RPMI7951 (cell line): ENCODE results near the gene SETD2. TPM values are rescaled to one million over a fixed set of nuclear protein-coding genes. Genes with fewer than 3 reads are reported as not detected.
A peak's percentile ranks its signal among the peaks of the same experiment; 100 is the strongest.
"Not testable (repeated sequence)": the region's sequence is repeated elsewhere in the genome, so short reads cannot be mapped to it uniquely, and the experiment has no call there.

Source experiments
- DNase-seq: peaks from one replicate; pipeline ENCODE4 v3.0.0-alpha.2; 2012; ENCODE audit warnings: low read depth
- total RNA-seq: library from RNA; depleted of rRNA; stranded (reverse); fragments of >200 nt; shearing (Covaris generic); gene quantifications from 2 replicates; pipeline ENCODE4 v1.2.3, GENCODE V29; 2014

Gene SETD2
- total RNA-seq, 1 experiment from 2014 or later, result 21.1 TPM

GRCh38 chr3:47034868-47035489 lies 128.9 kb downstream of the SETD2 start:
- DNase-seq, result no peak

DNA sequence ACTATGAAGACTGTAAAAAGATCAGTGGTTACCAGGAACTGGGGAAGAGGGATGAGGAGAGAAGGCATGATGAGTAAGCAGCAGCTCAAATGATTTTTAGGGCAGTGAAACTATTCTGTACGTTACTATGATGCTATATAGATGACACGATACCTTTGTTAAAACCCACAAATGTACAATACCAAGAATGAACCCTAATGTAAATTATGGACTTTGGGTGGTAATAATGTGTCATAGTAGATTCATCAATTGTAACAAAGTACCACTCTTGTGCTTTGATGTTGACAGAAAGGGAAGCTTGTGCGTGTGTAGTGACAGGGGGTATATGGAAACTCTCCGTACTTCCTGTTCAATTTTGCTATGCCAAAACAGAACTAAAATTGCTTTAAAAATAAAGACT lies 132.9 kb downstream of the SETD2 start:
- DNase-seq, result not testable (repeated sequence)

GRCh38 chr3:47028667-47029066 lies 135.2 kb downstream of the SETD2 start:
- DNase-seq, result no peak

DNA sequence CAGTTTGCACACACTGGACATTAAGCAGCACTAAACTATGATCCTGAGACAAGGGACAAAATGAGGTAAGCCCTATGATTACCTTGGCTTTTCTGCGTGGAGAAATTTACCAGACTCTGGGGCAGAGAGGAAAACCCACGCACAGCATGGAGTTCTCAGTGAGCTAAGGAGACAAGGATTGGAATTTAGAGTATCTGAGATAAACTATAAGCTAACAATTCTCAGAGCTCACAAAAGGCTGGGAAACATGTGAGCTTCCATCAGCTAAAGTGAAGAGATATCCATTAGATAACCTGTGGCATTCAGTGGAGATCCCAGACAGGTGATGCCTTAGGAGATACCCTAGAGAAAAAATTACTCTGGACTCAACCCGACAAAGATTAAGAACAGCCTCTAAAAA lies 135.8 kb downstream of the SETD2 start:
- DNase-seq, result no peak

DNA sequence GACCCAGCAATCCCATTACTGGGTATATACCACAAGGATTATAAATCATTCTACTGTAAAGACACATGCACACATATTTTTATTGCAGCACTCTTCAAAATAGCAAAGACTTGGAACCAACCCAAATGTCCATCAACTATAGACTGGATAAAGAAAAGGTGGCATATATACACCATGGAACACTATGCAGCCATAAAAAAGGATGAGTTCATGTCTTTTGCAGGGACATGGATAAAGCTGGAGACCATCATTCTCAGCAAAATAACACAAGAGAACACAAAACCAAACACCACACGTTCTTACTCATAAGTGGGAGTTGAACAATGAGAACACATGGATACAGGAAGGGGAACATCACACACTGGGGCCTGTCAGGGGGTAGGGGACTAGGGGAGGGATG lies 137.5 kb downstream of the SETD2 start:
- DNase-seq, result not testable (repeated sequence)

GRCh38 chr3:47024932-47025331 lies 139.0 kb downstream of the SETD2 start:
- DNase-seq, result no peak

GRCh38 chr3:47022641-47023071 lies 141.3 kb downstream of the SETD2 start:
- peak; percentile 15 for DNase-seq

DNA sequence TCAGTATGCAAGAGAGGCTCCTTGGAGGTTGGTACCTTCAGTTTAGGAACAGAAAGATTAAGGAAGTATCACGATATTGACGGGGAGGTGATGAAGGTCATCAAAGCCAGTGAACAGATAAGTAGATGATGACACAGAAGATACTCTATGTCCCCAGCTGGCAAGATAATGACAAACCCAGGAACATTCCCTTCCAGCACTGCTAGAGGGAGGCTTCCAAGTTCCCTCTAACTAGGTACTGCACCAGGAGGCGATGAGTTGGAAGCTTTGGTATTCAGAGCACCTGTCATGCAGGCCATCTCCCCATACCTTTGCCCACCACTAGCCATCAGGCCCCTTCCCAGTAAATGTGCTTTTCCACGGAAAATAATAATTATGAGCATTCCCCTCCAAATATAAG lies 143.6 kb downstream of the SETD2 start:
- DNase-seq, result no peak

DNA sequence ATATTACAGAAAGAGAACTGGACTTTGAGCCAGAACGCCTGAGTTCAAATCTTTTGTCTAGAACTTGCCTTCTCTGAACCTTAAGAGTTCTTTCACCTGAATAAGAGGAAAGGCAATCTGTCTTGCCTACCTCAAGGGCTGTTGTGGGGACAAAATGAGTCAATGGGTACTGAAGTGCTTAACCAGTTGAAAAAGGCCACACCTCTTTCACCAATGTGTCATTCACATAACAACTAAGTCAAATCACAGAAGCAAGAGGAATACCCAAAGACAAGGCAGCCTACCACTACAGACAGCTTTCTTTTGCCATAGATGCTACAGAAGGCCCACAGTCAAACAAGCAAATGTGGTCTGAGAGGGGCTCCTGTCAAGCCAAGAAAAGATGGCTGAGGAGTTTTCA lies 144.7 kb downstream of the SETD2 start:
- DNase-seq, result peak; percentile 14

- DNase-seq, result no peak
Observed at GRCh38 chr3:47018269-47018611, 145.7 kb downstream of the SETD2 start.

DNA sequence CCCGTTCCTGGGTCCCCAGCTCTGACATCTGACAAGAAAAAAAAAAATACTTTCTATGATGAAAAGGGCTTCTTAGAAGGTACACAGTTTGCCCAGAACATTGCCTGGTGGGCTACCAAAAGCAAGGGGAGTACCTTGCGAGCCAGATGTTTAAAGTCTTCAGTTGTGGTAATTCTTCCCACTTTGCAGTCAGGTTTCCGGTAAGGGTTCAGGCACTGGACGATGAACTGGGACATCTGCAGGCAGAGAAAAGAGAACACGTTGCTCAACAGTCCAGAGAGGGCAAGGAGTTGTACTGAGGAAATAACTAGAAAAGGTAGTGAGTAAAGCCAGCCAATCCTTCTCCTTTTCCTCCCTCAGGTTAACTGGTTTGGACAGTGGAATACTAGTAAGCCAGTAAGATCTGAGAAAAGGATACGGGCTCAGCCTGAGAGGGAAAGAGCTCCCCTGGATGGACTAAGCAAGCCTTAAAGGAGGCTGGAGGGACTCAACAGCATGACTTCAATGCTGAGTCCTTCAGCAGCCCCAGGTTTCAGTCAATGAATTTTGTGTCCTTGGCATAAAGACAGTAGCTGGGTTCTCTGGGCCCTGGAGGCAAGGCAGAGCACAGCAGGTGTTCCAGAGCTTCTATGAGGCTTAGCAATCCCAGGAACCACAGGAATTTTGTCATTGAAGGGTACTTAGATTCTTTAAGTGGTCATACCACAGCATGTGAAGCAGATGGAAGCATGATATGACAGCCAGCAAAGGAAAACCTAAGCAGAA lies 146.2 kb downstream of the SETD2 start:
- peak; percentile 82 for DNase-seq

- peak; percentile 88 for DNase-seq
Observed at GRCh38 chr3:47016934-47017435, 146.9 kb downstream of the SETD2 start.

DNA sequence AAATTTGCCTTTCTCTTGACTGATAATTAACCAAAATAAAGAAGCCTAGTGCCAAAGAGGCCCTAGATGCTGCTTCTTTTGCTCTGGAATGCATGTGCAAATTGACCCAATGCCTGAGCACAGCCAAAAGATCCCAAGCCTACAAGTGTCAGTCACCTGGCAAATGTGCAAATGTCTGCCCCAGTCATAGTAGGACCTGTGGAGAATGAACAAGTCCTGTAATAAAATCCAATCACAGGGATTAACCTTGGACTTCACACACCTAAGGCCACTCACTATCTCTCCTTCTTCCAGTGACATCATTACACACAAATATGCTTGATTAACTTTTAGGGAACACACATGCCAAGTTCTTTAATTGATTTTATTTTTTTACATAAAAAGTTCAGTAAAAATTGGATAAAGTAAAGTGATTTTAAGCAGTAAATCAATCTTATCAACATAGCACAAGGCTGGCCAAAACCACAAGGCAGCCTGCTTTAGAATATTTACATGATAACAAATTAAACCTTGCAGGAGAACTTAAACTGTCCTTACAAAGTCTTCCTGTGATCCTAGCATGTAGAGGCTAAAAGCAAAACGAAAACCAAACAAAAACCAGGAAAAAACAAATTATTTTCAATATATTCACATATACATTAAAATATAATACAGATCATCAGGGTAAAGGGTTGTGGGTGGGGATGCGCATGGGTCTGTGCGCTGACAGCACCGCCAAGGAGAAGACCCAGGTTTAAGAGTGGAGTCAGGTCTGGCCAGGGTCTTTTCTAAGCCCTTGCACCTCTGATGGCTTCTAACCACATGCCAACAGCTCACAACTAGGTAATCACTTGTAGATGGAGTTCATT lies 147.6 kb downstream of the SETD2 start:
- DNase-seq, result no peak

GRCh38 chr3:47015151-47015550 lies 148.8 kb downstream of the SETD2 start:
- no peak for DNase-seq

DNA sequence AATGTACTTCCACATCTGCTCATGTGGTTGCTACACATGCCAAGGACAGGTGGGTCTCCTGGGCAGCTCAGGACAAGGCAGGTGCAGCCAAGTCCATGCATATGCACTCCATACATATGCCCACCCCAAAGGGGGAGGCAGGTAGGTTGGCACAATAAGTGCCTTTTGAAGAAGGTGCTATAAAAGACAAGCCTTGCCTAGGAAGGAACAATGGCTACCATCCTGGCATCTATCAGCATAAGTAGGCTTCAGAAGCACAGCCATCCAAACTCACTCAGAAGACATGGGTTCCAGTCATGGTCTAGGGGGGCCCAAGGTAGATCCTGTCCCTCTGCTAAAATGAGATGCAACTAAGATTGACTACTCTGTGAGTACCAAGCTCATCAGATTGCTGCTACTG lies 149.9 kb downstream of the SETD2 start:
- DNase-seq, result no peak

DNA sequence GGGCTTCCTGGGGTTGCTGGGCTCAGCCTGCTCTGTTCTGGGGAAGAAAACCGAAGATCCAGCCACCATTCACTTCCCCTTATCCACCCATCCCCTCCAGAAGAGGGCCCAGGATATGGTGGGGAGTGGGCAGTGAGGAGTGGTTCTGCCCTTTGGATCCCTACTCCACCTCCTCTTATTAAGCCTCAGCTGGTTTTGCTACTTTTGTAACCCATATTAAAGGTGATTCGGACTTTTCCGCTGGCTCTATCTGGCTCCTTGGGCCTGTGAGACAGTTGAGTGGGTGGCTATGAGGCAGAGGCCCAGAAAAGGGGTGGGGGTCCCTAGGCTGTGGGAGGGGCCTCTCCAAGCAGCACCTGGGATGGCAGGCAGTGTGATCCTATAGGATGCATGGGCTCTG lies 150.7 kb downstream of the SETD2 start:
- DNase-seq, result no peak

DNA sequence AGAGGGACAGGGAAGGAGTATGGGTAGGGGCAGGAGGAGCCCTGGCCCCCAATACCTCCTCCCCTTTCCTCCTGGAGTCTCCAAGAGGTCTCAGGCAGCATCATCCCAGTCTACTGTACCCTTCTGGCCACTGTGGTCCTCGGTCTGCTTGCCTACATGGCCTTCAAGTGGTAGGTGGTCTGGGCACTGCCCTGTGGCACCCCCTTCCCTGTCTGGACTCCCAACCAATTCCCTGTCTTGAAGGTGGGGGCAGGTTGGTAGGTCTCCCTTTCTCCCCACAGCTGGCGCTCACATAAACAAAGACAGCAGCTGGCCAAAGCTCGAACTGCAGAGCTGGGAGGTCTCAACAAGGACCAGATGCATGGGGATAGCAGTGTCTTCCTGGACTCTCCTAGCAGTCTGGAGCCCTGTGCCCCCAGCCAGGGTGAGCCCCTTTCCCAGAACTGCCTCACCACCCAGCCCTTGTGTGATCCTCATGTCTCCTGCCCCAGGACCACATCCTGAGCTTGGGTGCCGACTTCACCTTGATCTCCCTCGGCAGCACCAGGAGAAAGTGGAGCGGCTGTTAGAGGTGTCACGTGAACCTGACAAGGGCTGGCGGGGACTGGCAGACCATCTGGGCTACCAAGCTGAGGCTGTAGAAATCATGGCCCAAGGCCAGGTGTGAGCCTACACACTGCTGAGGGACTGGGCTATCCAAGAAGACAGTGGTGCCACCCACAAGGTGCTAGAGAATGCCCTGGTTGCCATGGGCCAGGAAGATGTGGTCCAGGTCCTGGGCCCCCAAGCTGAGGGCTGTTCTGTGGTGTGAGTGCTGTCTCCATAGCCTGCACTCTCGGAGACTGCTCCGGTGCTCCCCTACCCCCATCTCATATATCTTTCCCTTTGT lies 151.3 kb downstream of the SETD2 start:
- DNase-seq, result no peak

DNA sequence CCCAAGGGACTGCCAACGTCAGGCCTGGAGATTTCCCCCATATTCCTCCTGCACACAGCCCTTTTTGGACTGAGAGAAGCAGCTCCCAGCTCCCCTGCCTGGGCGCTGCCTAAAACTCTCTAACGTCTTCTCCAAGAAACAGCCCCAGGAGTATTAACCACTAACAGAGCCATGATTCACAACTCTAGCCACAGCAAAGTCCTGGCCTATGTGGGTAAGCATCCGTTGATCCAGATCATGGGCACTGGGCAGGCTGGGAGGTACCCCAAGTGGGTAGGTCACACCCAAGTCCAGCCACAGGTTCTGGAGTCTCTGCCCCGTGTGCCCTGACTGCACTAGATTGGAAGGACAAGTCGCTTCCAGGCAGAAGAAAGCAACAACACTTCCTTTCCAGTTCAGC lies 152.5 kb downstream of the SETD2 start:
- no peak for DNase-seq

DNA sequence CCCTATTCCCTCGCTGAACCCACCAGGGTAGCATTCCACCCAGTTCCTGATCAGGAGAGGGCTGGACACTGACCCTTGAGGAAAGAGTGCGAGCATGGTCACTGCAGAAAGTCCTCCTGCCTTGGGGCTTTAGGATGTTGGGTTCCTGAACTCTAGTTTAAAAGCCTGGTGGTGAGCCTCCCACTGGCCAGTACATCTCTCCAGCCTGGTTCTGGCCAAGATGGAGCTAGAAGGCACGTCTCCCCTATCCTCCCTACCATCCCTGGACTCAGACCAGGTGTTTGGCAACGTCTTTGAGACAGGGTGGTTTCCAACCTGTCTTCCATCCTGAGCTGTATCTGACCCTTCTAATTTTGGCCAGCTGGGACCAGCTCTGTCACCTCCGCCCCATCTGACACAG lies 153.0 kb downstream of the SETD2 start:
- no peak for DNase-seq

GRCh38 chr3:47010111-47010712 lies 153.7 kb downstream of the SETD2 start:
- no peak for DNase-seq
